ENCODE measurements around the gene ANO2. TPM values are rescaled to one million over a fixed set of nuclear protein-coding genes. Genes with fewer than 3 reads are reported as not detected.

ANO2 gene
- total RNA-seq, 1 donor from 2014 or later: 2.2 TPM

DNA sequence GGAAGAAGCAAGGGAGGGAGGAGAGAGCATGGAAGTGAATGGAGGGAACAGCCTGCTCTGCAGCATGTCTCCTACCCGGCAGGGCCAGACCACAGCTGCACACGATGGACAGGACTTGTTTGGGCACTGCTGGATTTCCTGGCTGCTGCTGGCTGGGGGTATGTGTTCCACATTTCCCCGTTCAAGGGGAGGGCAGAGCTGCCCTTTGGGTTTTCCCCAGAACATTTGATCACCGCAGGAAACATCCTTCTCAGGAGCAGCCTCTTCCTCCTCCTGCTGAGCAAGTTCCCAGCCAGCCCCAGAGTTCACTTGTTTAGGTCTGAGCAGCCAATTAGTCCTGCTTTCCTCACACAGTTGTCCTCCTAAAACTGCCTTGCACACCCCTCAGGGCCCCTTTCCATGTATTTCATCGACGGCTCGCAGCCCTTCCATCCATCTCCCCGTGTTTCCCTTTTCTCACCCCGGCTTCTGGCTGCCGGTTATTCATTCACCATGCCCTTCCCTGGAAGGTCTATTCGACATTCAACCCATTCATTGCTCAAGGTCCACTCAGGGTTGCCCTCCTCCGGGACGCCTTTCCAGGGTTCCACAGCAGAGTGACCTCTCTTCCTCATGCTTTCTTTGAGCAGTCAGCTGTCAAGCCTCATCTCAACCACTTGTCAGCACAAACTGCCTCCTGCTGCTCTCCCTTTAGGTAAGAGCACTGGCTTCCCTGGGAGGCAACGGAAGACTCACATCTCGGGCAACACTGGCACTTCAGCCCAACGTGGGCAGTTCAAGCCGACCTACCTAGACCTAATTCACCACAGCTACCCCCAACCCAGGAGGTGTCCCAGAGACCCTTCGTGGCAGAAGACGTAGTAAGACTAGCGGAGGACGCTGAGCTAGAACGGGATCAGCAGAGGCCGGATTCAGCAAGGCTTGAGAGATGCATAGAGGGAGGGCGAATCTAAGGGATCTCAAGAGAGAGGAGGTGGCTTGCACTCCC is 20.1 kb upstream of the ANO2 start:
- no peak for DNase-seq (ENCODE audit: low read depth)

DNA sequence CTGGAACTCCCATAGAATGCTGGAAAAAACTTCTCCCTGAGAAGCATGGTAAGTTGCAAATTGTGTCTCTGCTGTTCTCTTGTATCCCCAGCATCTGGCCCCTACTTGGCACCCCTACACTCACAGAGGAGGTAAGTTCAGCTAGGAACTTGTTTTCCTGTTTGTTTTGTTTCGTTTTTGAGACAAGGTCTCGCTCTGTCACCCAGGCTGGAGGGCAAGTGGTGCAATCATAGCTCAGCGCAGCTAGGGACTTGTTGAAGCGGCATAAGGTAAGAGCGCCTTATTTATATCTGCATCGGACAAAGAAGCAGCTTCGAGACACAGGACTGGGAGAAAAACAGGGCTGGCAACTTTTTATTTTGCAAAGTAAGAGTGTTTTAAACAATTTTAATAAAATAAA is 18.5 kb upstream of the ANO2 start:
- DNase-seq (ENCODE audit: low read depth): no peak

GRCh38 chr12:5960783-5961182 is 15.7 kb upstream of the ANO2 start:
- DNase-seq (ENCODE audit: low read depth): no peak

DNA sequence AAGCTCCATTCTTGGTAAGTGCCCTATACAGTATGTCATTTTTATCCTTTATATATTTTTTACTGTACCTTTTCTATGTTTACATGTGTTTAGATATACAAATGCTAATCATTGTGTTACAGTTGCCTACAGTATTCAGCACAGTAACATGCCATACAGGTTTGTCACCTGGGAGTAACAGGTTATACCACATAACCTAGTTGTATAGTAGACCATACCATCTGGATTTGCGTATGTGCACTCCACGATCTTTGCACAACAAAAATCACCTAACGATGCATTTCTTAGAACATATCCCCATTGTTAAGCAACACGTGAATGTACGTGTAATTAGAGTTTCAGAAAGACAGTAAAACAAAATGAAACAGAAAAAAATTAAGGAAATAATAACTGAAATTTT is 11.9 kb upstream of the ANO2 start:
- no peak for DNase-seq (ENCODE audit: low read depth)

- DNase-seq (ENCODE audit: low read depth): no peak
These were observed 9.6 kb upstream of the ANO2 start for GRCh38 chr12:5954661-5955060.

- no peak for DNase-seq (ENCODE audit: low read depth)
These were observed 9.0 kb upstream of the ANO2 start for GRCh38 chr12:5953835-5954586.

- no peak for DNase-seq (ENCODE audit: low read depth)
These were observed 7.0 kb upstream of the ANO2 start for GRCh38 chr12:5952031-5952430.

DNA sequence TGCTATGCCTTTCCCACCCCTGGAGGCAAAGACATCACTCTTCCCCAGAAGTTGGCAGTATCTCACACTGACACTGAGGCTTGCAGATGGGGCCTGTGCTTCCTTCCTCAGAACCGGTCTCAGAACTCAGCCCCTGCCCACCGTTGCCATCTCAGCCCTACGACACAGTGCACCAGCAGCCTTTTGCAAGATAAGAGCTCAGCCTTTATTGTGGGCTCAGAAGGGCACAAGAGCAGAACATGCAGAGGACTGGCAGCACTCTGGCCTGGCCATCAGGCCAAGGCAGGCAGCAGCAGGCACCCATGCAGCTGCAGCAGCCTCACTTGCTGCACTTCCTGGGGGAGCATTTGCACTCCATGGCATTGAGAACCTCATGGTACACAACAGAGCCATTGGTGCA is 3.6 kb upstream of the ANO2 start:
- DNase-seq (ENCODE audit: low read depth): no peak

DNA sequence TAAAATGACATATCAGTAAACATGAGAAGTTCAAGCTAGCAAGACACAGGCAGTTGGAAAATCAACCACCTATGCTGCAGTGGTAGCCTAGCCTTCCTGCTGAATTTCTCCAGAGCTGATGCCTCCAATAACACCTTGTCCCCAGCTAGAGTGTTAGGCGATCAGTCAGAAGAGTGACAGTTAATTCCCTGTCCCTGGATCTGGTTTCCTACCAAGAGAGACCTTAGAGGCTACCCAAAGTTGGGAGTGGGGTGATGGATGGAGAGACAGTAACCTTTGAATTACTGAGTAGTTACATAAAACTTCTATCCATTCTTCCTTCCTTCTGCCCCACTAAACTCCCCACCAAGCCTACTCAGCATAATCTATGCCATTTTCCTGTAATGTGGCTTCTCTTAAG is 1.9 kb upstream of the ANO2 start:
- no peak for DNase-seq (ENCODE audit: low read depth)

GRCh38 chr12:5946388-5946787 is 1.3 kb upstream of the ANO2 start:
- DNase-seq (ENCODE audit: low read depth): no peak

GRCh38 chr12:5944688-5945070 is 380 bp downstream of the ANO2 start:
- peak; percentile 5 for DNase-seq (ENCODE audit: low read depth)

GRCh38 chr12:5944053-5944452 is 1.0 kb downstream of the ANO2 start:
- DNase-seq (ENCODE audit: low read depth): no peak

DNA sequence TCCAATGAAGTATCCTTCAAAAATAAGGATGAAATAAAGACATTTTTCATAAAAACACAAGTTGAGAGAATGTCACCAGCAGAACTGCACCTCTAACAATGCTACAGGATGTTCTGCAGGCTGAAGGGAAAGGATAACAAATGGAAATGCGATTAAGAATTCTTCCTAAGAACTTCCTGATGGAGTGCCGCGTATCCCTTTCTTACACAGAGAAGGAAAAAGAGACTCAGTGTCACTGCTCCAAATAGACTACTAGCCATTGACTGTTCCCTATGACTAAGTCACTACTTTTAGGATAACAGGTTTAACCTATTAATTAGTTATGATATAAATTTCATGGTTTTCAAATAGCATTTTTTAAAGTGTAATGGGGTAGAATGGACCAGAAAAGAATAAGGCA is 3.2 kb downstream of the ANO2 start:
- no peak for DNase-seq (ENCODE audit: low read depth)

DNA sequence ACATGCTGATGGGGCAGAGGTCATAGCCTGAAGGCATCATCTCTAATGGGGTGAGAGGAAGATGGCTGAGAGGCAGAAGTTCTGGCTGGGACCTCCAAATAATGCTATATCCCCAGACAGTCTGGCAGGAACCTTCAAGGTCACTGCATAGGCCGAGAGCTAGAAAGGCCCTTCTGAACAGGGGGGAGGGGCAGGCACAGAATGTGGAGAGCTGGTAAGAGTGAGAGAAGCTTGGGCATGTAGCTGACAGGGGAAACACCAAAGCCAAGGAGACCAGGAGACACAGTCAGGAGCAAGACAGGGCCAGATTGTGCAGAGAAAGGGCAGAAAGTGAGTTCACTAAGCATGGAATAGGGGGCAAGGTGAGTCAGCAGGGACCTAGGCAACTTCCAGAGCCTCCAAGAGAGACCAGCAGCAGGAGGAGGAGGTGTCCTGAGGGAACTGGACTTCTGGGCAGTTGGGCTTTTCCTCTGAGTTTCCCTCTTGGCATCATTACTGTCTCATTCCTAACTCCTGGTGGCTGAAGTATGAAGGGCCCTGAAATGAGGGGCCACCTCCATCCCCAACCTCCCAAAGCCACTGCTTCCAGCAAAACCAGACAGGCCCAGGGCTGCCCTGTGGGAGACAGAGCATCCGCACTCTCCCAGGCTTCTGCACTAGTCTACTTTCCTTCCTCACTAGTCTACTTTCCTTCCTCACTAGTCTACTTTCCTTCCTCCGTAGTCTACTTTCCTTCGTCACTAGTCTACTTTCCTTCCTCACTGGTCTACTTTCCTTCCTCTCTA is 17.1 kb downstream of the ANO2 start:
- no peak for DNase-seq (ENCODE audit: low read depth)

- DNase-seq (ENCODE audit: low read depth): no peak
These were observed 19.4 kb downstream of the ANO2 start for GRCh38 chr12:5925646-5926045.

- DNase-seq (ENCODE audit: low read depth): no peak
These were observed 20.7 kb downstream of the ANO2 start for GRCh38 chr12:5924342-5924741.

- DNase-seq (ENCODE audit: low read depth): no peak
These were observed 21.3 kb downstream of the ANO2 start for GRCh38 chr12:5923751-5924150.

- DNase-seq (ENCODE audit: low read depth): no peak
These were observed 21.9 kb downstream of the ANO2 start for GRCh38 chr12:5923043-5923605.

DNA sequence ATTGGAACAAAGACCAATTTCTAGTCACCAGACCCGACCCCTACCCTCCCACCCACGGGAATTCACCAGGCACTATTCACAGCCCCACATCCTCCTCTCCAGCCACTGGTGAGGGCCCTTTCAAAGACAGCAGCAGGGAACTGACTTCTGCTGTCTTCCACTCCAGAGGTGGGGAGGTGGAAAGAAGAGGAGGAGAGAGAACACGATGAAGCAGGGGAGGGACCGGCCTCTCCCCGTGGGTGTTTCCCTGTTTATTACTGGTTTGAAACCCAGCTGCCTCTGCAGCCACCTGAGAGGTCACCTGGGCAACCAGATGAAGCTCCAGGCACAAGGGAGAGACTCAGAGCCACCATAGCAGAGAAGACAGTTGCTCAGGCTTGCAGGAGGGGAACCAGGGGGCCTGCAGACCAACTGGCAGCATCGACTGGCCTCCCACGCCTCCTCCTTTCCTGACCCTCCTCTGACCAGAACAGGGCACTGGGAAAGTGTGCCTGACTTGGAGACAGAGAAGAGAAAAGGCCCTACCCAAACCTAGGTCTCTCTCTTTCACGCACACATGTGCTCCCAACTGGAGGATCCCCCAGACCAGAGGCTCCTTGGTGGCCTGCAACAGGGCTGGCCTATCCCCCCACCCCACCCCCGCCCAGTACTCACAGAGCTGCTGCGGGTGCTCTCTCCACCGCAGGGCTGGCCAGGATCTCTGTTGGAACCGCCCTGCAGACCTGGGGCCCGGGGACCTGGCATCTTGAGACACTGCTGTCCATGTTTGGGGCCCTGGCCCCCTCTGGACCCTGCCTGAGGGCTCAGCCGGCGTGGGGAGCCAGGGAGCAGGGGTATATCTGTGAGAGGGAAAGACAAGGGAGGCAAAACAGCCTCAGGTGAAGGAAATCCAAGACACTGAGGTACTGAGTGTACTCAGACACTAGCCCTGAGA is 22.8 kb downstream of the ANO2 start:
- DNase-seq (ENCODE audit: low read depth): no peak

All from myocyte (in vitro differentiated cells).